Erythroblast (primary cell): Measurements from ENCODE around the gene TAOK1.

Experiments used
- GATA1 ChIP-seq: IDR thresholded peaks from 2 replicates; pipeline ENCODE4 v1.6.1; 2011; ENCODE audit warnings: low read depth, mild to moderate bottlenecking, control low read depth, low read length, moderate library complexity
- POLR2A ChIP-seq: IDR thresholded peaks from 2 replicates; pipeline ENCODE4 v1.6.1; 2011; ENCODE audit warnings: mild to moderate bottlenecking, low read length

GRCh38 chr17:29342158-29342765 lies 47.9 kb upstream of the TAOK1 start:
- TF ChIP-seq POLR2A (no peak), GATA1 (no peak)
